Stimulated activated CD4-positive, alpha-beta T cell treated with anti-CD3 and anti-CD28 coated beads, Interleukin-2, amount 100 ng/mL, for 24 hours (primary cell): ENCODE data around the gene DNAAF1.

Source experiments
- DNase-seq, 2 donors: peaks; one replicate each; pipeline ENCODE4 v3.0.0-alpha.2; 2020

DNAAF1 gene

DNA sequence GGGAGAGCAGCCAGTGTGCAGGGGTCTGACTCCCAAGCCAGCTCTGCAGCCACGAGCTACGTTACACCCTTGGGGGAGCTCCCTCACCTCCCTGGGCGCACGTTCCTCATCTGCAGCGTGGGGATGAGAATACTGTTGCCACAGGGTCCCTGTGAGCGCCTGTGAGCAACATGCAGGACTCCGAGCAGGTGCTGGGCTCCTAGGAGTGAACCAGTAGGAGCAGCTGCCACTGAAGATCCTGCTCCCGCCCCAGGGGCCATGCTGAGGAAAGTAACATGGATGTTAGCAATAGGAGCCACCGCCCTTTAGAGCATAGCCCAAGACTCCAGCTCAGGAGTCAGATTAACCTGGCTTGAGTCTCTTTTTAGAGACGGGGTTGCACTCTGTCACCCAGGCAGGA is 15.9 kb downstream of the DNAAF1 start:
- DNase-seq, result no peak

GRCh38 chr16:84161801-84162200 is 16.7 kb downstream of the DNAAF1 start:
- DNase-seq, result no peak

DNA sequence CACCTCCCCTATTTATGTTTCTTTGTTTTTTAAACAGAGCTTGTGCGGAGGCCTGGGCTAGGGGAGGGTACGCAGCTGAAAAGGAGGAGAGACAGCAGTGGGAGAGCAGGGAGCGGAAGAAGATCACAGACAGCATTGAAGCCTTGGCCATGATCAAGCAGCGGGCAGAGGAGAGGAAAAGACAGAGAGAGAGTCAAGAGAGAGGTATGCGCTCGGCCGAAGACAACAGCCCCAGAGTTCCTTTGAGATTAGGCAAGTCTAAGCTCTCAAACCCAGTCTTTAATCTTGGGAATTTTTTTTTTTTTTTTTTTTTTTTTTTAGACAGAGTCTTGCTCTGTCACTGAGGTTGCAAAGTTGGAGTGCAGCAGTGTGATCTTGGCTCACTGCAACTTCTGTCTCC is 20.6 kb downstream of the DNAAF1 start:
- no peak for DNase-seq

DNA sequence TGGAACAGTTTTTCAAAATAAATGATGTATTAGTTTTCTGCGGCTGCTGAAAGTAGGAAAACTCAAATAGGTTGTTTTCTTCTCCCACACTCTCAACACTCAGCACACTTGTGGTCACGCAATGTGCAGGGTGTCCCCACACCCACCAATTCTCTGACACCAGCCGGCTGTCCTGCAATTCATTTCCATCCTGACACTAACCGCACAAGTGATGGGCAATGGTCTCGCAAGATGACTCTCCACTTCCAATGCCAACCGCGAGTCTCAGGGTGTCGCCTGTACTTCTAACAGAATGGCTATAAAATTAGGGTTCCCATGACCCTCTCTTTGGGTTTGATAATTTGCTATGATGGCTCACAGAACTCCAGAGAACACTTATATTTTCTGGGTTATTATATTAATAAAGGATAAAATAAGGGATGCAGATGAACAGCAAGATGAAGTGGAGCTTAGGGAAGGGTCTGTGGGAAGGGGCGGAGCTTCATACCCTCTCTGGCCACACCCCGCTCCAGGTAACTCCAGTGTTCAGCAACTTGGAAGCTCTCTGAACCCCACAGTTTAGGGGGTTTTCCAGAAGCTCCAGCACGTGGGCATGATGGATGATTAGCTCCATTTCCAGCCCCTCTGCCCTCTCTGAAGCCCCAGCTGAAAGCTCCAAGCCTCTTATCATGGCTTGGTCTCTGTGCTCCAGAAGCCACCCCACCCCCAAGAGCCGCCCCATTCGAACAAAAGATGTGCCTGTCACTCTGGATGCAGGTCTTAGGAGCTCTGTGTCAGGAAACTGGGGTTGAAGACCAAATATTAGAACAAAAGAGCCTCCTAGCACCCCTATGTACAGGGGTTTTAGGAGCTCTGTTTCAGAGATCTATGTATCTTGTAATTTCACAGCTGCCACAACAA is 21.9 kb downstream of the DNAAF1 start:
- DNase-seq, result peak; percentile 28 to 33

DNA sequence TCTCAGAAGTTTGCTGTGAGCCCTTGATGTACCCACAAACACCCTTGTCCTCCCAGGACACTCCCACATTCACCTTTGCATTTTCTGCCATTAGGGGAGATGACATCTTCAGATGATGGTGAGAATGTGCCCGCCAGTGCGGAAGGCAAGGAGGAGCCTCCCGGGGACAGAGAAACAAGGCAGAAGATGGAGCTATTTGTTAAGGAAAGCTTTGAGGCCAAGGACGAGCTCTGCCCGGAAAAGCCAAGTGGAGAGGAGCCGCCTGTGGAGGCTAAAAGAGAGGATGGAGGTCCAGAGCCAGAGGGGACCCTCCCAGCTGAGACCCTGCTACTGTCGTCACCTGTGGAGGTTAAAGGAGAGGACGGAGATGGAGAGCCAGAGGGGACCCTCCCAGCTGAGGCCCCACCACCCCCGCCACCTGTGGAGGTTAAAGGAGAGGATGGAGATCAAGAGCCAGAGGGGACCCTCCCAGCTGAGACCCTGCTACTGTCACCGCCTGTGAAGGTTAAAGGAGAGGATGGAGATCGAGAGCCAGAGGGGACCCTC is 24.7 kb downstream of the DNAAF1 start:
- DNase-seq, result no peak

GRCh38 chr16:84174396-84174795 is 29.3 kb downstream of the DNAAF1 start:
- no peak for DNase-seq

DNA sequence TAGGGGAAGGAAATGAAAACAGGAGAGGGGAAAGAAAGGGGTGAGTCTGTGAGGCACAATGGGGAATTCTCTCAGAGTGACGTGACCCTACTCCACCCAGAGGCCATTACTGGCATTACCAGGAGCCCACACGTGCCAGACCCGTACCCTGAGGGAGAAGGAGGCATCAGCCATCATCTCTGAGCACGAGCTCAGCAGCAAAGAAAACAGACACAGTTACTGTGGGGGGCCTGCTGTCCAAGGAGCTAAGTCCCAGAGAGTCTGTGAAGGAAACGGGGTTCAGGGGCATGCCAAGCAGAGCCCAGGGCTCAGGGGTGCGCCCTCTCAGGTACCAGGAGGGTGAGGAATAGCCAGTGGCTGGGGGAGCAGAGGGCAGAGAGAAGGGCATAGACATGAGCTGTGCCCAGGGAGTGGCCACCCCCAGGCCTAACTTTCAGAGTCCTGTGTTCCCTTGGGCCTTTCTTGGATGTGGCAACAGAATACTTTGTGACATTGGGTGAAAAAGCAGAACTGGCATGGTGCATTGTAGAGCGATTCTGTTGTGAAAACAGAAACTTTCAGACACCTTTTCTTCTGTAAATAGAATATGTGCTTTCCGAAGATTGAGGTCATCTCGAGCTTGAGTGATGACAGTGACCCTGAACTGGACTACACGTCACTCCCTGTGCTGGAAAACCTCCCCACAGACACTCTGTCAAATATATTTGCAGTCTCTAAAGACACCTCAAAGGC is 30.4 kb downstream of the DNAAF1 start:
- peak; percentile 60 to 73 for DNase-seq

- no peak for DNase-seq
Measured at GRCh38 chr16:84176192-84177053, 31.3 kb downstream of the DNAAF1 start.

- DNase-seq, result no peak
Measured at GRCh38 chr16:84177741-84178073, 32.6 kb downstream of the DNAAF1 start.

GRCh38 chr16:84178146-84178765 is 33.1 kb downstream of the DNAAF1 start:
- DNase-seq, result no peak

DNA sequence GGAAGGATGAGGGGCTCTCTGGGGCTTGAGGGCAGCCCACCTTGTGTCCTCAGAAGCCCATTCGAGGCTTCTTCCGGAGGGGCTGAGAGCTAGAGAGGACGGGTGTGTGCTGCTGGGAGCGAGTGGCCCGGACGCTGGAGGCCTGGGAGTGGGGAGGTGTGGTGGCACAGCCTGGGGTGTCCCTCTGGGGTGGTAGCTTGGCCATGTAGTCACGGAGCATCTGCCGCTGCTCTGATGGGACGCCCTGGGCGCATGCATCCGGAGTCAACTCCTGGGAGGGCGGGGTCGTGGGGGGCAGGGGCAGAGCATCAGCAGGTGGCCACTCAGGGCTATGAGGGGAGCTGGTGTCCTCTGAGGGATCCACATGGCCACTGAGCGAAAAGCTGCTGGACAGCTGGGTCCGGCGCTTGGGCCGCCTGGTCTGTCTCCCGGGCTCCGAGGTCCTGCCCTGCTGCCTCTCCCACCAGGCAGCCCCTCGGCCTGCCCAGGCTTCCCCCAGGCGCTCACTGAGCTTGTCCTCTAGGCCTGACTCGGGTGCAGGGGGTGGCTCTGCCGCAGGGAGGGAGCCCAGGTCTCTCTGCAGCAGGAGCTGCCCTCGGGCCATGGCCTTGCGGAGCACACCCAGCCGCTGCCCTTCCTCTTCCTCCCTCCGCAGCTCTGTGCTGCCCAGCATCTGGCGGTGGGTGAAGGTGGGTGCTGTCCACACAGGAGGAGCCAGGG is 33.9 kb downstream of the DNAAF1 start:
- DNase-seq, result no peak

- DNase-seq, result no peak
Measured at GRCh38 chr16:84179612-84180320, 34.7 kb downstream of the DNAAF1 start.

DNA sequence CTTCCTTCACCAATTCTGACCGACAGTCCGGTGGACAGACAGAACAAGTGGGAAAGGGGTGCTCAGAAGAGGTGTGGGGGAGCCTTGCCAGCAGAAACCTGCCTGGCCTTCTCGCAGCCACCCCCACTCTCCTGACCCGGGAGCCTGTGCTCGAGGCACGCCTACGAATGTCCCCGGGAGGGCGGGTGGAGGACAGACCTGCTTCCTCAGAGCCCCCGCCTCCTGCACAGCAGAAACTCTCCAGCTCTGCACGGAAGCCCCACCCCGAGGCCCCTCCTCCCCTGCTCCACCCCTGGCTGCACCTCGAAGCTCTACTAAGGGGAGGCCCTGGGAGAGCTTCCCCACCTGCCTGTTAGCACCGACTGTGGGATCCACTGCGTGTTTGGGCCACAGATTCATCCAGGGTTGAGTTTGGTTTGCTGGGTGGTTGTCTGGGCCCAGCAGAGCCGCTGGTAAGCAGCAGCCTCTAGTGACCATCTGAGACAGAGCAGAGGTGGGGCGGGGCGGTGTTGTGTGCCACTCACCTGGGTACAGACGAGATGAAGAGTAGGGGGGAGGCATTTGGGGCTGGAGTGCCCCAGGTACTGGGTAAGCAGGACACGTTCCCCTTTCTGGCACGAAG is 35.5 kb downstream of the DNAAF1 start:
- no peak for DNase-seq

- no peak for DNase-seq
Measured at GRCh38 chr16:84181144-84181915, 36.2 kb downstream of the DNAAF1 start.

DNA sequence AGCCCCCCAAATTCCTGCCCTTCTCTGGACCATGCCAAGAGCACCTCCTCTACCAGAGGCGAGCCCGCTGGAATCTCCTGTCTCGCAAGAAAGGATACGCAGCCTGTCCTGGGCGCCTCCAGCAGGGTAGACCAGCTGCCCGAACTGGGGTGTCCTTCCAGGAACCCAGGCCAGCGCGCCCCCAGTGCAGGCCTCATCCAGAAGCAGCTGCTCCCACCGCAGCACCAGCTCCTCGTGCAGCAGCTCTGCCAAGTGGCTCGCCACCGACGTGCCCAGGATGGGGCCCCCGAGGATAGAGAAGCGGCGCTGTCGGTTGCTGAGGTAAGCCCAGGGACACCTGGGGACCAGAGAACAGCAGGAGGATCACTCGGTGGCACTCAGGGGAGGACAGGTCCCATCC is 37.0 kb downstream of the DNAAF1 start:
- DNase-seq, result no peak

GRCh38 chr16:84182680-84183571 is 37.8 kb downstream of the DNAAF1 start:
- no peak for DNase-seq

DNA sequence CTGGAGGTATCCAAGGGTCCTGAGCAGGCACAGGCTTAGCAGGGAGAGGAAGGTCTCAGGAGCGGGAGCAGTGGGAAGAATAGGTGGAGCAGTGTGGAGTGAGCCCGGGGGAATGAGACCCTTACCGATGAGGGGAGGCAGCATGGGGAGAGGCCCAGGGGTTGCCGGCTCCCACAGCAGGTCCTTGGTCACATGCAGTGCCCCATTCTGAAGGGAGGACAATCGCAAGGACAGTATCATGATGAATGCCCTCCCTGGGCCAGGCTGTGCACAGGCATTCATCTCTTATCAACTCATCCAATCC is 38.4 kb downstream of the DNAAF1 start:
- no peak for DNase-seq

DNA sequence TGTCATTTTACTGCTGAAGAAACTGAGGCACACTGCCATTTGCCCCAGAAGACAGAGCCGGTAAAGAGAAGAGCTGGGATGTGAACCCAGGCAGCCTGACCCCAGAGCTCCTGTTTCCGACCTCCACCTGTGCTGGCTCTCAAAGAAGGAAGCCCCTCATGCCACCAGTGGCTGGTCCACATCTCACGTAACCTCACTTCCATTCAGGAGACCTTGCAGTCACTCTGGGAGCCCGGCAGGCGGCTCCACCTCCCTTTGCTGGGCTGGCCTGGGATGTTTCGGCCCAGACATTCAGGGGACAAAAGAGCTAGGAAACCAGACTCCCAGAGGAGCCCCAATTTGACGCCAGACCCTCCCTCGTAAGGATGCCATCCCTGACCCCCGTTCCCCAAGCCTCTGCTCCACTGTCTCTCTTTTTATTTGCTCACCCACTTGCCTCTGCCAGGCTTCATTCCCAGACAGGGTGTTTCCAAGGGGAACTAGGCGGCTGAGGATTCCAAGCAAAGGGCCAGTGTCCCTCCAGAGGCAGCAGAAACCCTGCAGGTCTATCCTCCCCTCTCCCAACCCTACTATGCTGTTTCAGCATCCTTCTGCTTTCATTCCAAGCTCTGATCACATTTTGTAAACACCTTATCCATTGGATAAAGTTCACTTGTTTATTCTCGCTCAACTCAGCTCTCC is 38.9 kb downstream of the DNAAF1 start:
- DNase-seq, result no peak
